ENCODE data around the gene ZMYM1. TPM values are rescaled to one million over a fixed set of nuclear protein-coding genes. Genes with fewer than 3 reads are reported as not detected.

Gene ZMYM1
- total and polyA plus RNA-seq, 2 of the 8 experiments (the other 6 are each of a cell fraction or from before 2014, with no cell fraction given), result 10.0 to 41.3 TPM

DNA sequence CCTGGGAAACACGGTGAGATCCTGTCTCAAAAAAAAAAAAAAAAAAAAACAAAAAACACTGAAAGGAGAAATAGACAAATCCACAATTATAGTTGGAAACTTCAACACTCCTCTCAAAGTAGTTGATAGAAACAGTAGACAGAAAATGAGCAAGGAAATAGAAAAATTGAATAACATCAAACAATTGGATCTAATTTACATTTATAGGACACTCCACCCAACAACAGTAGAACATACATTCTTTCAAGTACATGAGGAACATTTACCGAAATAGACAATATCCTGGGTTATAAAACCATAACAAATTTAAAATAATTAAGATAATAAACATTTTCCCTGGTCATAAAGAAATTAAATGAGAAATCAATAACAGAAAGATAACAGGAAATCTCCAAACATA lies 14.9 kb upstream of the ZMYM1 start (continued):
- TF ChIP-seq, protein P1, sequence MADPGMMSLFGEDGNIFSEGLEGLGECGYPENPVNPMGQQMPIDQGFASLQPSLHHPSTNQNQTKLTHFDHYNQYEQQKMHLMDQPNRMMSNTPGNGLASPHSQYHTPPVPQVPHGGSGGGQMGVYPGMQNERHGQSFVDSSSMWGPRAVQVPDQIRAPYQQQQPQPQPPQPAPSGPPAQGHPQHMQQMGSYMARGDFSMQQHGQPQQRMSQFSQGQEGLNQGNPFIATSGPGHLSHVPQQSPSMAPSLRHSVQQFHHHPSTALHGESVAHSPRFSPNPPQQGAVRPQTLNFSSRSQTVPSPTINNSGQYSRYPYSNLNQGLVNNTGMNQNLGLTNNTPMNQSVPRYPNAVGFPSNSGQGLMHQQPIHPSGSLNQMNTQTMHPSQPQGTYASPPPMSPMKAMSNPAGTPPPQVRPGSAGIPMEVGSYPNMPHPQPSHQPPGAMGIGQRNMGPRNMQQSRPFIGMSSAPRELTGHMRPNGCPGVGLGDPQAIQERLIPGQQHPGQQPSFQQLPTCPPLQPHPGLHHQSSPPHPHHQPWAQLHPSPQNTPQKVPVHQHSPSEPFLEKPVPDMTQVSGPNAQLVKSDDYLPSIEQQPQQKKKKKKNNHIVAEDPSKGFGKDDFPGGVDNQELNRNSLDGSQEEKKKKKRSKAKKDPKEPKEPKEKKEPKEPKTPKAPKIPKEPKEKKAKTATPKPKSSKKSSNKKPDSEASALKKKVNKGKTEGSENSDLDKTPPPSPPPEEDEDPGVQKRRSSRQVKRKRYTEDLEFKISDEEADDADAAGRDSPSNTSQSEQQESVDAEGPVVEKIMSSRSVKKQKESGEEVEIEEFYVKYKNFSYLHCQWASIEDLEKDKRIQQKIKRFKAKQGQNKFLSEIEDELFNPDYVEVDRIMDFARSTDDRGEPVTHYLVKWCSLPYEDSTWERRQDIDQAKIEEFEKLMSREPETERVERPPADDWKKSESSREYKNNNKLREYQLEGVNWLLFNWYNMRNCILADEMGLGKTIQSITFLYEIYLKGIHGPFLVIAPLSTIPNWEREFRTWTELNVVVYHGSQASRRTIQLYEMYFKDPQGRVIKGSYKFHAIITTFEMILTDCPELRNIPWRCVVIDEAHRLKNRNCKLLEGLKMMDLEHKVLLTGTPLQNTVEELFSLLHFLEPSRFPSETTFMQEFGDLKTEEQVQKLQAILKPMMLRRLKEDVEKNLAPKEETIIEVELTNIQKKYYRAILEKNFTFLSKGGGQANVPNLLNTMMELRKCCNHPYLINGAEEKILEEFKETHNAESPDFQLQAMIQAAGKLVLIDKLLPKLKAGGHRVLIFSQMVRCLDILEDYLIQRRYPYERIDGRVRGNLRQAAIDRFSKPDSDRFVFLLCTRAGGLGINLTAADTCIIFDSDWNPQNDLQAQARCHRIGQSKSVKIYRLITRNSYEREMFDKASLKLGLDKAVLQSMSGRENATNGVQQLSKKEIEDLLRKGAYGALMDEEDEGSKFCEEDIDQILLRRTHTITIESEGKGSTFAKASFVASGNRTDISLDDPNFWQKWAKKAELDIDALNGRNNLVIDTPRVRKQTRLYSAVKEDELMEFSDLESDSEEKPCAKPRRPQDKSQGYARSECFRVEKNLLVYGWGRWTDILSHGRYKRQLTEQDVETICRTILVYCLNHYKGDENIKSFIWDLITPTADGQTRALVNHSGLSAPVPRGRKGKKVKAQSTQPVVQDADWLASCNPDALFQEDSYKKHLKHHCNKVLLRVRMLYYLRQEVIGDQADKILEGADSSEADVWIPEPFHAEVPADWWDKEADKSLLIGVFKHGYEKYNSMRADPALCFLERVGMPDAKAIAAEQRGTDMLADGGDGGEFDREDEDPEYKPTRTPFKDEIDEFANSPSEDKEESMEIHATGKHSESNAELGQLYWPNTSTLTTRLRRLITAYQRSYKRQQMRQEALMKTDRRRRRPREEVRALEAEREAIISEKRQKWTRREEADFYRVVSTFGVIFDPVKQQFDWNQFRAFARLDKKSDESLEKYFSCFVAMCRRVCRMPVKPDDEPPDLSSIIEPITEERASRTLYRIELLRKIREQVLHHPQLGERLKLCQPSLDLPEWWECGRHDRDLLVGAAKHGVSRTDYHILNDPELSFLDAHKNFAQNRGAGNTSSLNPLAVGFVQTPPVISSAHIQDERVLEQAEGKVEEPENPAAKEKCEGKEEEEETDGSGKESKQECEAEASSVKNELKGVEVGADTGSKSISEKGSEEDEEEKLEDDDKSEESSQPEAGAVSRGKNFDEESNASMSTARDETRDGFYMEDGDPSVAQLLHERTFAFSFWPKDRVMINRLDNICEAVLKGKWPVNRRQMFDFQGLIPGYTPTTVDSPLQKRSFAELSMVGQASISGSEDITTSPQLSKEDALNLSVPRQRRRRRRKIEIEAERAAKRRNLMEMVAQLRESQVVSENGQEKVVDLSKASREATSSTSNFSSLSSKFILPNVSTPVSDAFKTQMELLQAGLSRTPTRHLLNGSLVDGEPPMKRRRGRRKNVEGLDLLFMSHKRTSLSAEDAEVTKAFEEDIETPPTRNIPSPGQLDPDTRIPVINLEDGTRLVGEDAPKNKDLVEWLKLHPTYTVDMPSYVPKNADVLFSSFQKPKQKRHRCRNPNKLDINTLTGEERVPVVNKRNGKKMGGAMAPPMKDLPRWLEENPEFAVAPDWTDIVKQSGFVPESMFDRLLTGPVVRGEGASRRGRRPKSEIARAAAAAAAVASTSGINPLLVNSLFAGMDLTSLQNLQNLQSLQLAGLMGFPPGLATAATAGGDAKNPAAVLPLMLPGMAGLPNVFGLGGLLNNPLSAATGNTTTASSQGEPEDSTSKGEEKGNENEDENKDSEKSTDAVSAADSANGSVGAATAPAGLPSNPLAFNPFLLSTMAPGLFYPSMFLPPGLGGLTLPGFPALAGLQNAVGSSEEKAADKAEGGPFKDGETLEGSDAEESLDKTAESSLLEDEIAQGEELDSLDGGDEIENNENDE (IDR thresholded peaks at IDR 0.05; ENCODE audit: insufficient replicate concordance, low read length), result no peak
- TF ChIP-seq TAF7 (optimal IDR thresholded peaks at IDR 0.05; ENCODE audit: borderline replicate concordance, low read depth, low read length) (no peak), POLR2A (IDR thresholded peaks at IDR 0.05; ENCODE audit: control extremely low read depth in 1 of 2, low read depth in 2 of 2, low read length in 2 of 2) (no peak), CBX5 (IDR thresholded peaks at IDR 0.05; ENCODE audit: low read depth, low read length) (no peak), BRCA1 (IDR thresholded peaks at IDR 0.05; ENCODE audit: low read depth, low read length) (no peak), BACH1 (IDR thresholded peaks at IDR 0.05; ENCODE audit: low read length) (no peak)
